GM19043 (cell line): ENCODE measurements around the gene NSMCE4A.
"Not testable (repeated sequence)": the region's sequence is repeated elsewhere in the genome, so short reads cannot be mapped to it uniquely, and the experiment has no call there.

Experiments
- ATAC-seq: cut with Tn5 transposase; IDR thresholded peaks from one replicate; pipeline ENCODE4 v1.9.1; 2021; ENCODE audit warnings: low read depth; ENCODE audit not compliant: unreplicated experiment

Gene NSMCE4A

DNA sequence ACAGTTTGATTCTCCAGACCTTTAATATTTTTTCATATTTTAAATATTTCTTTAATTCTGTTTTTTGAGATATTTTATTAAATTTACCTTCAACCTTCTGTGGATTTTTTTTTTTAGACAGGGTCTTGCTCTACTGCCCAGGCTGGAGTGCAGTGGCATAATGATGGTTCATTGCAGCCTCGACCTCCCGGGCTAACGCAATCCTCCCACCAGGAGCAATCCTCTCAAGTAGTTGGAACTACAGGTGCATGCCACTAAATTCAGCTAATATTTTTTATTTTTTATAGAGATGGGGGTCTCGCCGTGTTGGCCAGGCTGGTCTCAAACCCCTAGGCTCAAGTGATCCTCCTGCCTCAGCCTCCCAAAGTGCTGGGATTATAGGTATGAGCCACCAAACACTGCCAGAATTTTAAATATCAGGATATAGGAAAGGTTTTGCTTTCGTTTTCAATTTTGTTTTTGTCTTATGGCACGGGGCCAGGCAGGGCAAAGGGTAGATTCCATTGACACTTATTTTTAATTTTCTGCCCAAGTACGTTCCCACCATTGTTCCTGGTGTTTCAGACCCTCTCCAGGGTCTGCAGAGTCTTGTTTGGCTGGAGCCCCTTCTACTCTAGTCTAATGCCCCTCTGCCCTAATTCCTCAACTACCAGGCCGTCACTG, 15.1 kb upstream of the NSMCE4A start:
- ATAC-seq: no peak

DNA sequence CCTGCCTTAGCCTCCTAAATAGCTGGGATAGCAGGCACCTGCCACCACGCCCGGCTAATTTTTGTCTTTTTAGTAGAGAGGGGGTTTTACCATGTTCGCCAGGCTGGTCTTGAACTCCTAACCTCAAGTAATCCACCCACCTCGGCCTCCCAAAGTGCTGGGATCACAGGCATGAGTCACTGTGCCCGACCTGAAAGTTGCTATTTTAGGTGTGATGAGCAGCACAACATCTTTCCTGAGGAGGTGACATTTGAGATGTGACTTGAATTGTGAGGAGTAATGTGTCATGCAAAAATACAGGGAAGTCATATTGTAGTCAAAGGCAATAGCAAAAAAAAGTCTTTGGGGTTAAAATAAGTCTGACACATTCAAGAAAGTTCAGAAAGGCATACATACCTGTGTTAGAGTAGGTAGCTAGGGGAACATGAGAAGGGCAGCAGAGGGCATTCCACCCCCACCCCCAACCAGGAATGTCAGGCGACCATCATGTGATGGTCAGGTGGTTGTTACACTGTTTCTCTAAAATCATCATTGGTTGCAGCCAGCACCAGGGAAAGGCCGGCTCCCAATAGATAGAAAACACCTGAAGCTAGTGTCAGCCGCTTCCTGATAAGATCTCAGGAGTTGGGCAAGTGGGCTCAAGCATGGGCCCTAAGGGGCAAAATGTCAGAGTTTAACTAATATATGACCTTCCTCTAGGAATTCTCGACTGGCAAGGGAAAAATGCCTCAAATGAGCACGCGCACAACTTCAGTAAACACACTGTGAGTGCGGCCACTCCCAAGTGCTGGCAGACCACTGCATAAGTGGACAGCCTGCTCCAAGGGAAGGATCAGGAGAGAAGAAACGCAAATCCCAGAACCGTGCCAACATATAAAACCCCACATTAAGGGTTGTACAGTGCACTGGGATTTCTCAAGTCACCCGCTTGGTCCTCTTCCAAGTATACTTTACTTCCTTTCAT, 13.6 kb upstream of the NSMCE4A start, which contains the start of gene TACC2:
TSS of gene TACC2 (plus strand) at position 803 of the 964 bp plus-strand sequence. CDS start 32,819 bp downstream, outside the sequence.
- ATAC-seq: no peak

DNA sequence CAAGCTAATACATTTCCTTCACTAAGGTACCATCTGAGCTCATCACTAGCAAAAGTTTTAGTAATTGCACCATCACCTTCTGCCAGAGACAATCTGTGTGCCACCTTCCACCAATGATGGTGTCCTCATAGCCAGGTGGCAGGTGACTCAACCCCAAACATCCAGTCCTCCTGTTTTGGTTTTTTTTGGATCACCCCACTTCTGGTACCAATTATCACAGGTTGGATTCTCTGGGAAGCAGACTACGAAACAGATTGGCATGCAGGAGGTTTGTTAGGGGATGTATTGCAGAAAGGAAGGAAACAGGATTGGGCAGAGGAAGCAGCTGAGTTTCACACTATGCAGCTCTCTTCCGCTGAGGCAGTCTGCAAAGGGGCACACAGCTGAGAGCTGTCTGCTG, 9.4 kb upstream of the NSMCE4A start:
- ATAC-seq: no peak

DNA sequence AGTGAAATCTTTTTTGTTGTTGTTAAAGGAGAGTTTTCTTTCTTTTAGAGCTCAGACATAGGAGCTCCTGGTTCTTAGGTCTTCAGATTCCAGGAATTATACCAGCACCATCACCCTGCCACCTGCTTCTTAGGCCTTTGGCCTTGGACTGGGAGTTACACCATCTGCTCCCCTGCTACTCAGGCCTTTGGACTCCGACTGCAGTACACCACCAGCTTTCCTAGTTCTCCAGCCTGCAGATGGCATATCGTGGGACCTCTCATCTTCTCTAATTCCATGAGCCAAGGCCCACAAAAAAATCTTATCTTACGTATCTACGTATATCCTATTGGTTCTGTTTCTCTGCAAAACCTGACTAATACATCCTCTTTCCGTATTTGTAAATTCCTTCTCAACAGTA, 8.8 kb upstream of the NSMCE4A start:
- no peak for ATAC-seq

DNA sequence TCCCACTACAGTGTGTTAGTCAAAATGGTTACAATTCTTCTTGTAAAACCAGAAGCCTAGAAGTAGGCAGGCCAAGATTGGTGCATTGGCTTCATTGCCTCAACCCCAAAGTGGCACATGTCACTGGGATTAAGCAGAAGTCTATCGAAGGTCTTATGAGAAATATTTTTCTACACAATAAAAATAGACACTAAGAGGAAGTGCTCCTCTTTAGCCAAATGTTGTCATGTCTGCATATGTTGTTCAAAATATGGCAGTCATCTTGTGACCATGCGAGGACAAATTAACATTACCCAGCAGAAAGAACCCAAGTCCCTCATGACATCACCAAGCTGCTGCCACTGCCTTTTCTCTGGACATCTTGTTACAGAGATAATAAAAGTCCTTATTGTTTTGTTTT, 6.3 kb upstream of the NSMCE4A start:
- no peak for ATAC-seq

DNA sequence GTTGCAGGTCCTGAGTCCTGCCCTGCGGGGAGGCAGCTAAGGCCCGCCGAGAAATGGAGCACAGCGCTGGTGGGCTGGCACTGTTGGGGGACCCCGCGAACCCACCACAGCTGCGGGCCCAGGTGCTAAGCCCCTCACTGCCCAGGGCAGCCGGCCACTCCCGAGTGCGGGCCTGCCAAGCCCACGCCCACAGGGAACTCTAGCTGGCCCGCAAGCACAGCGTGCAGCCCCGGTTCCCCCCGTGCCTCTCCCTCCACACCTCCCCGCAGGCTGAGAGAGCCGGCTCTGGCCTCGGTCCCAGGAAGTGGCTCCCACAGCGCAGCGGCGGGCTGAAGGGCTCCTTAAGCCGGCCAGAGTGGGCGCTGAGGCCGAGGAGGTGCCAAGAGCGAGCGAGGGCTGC, 3.5 kb upstream of the NSMCE4A start:
- ATAC-seq: no peak

DNA sequence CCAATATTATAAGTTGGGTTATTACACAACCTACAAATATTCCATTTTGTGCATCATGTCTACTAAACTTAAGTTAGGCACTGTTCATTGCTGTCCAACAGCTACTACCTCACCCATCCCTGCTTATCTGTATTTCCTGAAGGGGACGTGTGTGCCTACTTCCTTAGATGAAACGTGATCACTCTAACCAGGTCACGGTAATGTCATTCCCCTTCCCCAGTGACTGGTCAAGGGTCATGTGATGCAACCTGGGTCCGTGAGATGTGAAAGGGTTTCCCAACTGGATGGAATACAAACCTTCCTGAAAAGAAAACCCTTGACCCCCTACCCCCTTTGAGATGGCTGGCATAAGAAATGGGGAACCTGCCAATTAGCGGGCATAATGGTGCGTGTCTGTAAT, 1.6 kb upstream of the NSMCE4A start:
- no peak for ATAC-seq

DNA sequence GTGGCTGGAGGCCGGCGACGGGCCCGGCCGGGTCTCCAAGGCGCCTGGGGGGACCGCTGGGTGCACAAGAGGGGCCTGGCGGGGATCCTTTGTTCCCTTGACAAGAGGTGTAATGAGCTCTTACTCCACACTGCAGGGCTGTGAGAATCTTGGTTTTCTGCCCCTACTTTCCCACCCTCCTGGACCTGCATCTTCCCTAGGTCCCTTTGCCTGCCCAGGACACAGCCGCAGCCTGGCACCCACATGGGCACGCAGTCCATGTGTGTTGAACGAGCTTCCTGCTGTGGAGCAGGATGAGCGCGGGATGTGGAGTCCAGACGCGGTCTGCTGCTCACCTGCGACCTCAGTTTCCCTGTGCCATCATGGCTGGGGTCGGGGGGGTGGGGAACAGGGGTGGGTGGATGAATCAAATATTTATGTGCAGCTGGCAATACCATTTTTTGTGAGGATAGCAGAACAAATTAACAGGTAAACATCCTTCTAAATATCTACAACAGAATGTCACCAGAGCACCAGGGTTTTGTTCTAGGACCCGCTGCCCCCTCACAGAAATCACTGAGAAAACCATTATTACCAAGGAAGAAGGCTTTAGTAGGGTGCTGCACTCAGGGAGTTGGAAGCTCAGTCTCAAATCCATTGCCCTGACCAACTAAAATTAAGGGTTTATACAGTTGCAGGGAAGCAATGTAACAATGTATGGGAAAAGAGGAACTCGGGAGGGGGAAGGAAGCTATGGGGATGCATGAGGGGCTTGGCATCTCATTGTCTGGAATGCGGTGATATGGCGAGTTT, 474 bp upstream of the NSMCE4A start:
- ATAC-seq: no peak

DNA sequence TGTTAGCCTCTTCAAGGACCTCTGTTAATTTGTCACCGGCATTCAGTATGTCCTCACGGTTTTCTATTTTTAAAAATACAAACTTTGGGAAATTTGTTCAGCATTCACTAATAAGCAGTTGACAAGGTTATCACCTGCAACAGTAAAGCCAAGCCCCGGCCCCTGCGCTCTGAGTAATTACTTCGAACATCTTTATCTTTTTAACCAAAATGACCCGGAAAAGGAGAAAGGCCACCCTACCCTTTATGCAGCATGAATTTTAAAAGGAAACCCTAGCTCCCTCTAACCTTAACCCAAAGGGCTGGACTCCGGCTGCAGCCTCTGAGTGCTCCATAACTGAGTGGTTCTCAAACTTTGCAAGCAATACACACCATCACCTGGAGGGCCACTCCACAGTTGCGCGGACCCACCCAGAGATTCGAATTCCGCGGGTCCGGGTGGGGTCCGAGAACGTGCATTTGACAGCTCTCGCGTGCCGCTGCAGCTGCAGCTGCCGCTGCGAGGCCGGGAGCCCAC, 940 bp downstream of the NSMCE4A start:
- ATAC-seq: no peak

DNA sequence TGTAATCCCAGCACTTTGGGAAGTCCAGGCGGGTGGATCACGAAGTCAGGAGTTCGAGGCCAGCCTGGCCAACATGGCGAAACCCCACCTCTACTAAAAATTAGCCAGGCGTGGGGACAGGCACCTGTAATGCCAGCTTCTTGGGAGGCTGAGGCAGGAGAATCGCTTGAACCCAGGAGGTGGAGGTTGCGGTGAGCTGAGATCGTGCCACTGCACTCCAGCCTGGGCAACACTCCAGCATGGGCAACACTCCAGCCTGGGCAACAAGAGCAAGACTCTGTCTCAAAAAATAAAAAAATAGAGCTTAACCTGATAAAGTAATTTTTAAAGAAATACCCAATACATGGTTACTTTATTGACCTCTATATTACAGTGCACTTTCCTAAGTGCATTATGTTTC, 5.9 kb downstream of the NSMCE4A start:
- not testable (repeated sequence) for ATAC-seq

DNA sequence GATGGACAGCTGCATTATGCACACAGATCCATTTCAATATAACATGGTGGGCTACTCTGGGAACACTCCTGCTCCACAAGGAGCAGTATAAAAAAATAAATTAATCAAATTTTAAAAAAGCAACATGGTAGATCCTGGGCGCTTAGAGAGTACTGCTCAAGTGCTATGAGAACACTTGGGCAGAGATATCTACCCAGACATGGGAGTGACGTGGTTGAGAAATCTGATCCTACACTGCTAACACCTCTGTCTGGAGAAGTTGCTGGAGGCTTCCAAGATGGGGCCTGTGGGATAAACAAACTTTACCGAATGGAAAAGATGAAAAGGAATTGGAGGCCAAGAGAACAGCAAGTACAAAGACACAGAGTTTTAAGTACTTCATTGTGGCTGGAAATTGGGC, 9.0 kb downstream of the NSMCE4A start:
- no peak for ATAC-seq

DNA sequence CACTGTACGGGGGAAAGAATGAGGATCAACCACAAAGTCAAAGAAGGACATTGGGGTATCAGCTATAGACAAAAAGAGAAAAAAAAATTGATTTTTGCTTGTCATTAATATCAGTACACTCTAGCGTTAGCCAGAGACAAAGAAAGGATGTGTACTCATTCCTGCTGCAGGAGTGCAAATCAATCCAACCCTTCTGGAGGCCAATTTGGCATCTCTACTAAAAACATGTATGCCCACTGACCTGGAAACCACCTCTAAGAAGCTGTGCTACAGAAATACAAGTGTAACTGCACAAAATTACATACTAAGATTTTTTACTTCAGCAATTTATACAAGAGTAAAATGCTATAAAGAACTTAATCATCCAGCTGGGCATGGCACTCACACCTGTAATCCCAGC, 13.6 kb downstream of the NSMCE4A start:
- ATAC-seq: no peak

DNA sequence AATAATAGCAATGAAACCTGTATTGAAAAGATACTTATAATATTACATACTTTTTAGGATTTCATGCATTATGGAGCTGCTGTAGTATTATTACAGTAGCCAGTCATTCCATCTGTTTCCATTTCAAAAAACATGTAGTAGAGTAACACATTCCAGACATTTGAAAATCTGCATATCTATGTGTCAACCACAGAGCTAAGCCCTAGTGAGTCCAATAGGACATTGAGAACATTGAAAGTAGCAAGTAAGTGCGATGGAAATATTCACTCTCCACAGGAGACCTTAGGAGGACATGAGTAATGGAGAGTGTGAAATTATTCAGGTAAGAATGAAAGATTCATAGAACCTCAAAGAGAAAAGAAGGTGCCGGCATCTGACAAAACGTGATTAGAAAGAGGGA, 15.3 kb downstream of the NSMCE4A start:
- ATAC-seq: no peak

DNA sequence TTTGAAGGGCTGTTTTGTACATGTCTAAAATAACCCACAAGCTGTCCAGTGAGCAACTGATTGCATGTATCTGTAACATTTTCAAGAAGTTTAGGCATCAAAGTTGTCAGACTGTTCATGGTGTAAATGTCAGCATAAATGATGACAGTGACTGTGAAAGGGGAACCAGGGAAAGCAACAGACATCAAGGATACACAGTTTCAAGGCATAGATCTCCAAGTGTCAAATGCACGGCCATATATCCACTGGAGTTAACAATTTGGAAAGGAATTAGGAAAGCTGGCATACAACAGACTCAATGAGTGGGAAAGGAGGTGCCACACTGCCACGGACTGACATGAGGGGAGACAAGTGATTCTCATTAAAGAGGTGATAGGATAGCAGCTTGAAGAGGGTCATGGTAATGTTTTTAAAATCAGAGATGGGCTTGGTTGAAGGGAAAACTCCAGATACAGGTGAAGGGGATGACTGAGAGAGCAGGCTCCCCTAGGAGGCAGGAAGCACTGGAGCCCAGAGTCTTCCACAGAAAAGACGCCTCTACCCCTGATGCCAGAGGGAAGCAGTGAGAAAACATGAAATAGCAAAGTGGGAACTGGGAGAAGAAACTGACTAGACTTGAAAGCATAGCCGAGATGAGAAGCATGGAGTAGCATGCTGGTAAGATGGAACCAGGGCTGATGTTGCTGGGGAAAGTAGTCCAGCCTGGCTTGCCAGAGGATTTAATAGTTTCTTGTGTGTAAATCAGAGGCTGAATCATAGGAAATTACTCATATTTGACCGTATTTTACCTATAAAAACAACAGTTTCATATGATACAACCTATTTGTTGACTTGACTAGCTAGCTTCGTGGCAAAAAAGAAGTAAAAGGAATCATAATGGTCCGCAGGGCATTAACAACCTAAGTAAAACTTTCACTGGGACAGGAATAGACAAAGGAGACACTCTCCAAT, 18.6 kb downstream of the NSMCE4A start:
- no peak for ATAC-seq

DNA sequence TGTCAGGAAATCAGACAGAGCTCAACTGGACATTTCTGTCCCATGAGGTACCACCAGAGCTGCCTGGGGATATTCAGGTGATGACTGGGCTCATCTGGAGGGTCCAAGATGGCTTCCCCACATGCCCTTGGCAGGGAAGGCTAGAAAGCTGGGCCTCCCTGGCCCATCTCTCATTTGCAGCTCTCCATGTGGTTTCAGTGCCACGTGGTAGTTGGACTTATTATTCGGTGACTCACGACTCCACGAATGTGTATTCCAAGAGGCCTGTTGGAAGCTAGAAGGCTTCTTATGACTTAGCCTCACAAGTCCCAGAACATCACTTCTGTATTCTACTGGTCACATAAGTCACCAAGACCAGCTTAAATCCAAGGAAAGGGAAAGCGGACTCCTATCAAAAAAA, 22.8 kb downstream of the NSMCE4A start:
- no peak for ATAC-seq

DNA sequence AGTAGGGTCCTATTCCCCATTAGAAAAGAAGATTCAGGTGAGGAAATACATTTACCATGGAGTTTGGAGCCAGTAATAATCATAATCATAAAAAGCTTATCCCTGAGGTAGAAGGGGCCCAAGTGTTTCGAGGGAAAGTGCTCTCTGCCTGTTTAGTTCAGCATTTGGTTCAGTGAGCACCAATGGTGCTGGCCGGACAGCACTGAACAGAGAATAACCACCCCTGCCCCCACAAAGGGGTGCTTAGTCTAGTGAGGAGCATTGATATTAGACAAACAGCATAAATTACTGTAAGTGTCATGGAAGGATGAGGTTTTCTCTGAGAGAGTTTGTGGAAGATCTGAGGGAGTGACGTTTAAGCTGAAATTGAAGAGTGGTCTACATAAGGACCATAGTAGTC, 25.6 kb downstream of the NSMCE4A start:
- no peak for ATAC-seq

DNA sequence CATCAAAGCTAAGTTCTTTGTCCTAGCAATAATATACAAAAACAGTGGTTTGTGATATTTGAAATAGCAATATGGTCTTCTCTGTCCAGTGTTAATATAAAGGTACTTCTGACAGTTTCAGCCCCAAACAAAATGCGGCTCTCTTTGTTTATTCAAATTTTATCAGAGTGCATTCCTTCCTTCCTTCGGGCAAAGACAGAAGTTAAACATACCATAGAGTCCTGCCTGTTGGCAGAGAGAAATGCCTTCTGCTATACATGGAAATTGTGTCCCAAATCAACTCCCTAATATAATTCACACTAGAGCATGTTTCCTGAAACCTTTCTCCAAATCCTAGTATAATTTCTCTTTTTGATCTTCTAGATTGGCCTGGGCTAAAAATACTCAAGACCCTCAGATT, 26.0 kb downstream of the NSMCE4A start:
- ATAC-seq: no peak

DNA sequence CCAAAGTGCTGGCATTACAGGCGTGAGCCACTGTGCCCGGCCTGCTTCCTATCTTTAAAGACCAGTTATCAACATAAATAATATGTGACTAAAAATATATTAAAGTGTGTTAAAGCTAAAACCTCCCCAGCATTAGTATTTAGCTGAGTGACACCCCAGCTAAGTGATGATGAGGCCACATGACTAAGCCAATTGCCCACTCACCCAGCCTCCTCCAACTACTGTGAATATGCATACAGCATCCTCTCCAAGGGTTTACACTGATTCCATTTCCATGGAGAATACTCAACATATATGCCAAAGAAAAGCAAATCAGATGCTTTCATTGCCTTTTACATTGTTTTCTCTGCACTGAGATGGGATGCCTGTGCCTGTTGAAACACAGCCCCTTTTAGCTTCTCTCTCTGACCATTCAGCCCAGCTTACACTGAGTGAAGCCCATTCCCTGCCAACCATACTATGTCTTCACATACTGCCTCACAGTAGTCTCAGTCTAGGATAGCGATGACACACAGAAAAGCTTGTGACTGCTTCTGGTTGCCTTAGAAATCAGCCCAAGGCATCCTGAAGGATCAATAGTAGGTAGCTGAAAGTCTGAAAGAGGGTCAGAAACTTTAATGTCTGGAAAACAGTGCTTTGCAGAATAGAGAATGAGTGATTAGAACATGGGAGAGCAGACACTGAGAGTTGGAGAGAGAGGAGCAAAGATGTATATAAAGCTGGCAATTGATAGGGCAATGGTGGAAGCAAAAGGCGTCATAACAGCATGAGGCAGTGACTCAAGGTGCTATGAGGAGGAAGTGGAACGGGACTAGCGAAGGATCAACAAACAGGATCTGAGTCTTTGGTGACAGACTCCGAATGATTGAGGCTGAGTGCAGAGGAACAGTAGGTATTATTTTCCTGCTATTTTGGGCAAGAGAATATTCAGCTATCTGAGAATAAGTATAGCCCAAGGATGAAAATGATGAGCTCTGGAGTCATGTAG, 27.4 kb downstream of the NSMCE4A start:
- no peak for ATAC-seq
